Frontal cortex (tissue), 4 donors: ENCODE results near the gene SUZ12. TPM values are rescaled to one million over a fixed set of nuclear protein-coding genes. Genes with fewer than 3 reads are reported as not detected.
"Not testable (repeated sequence)": the region's sequence is repeated elsewhere in the genome, so short reads cannot be mapped to it uniquely, and the experiment has no call there.

ENCODE experiments used
- DNase-seq, 2 donors: peaks; one replicate each; pipeline ENCODE4 v3.0.0; 2012; ENCODE audit warnings: low spot score in 2 of 2
- FAIRE-seq: peaks from 2 replicates; lab custom pipeline; 2012; peaks lifted over from hg19 to GRCh38; lab: Jason Lieb, UNC
- total RNA-seq: library from RNA; depleted of rRNA; stranded (reverse); fragments of >200 nt; gene quantifications from one replicate; pipeline ENCODE4 v1.2.3, GENCODE V29; 2014
- donor health status: control.
- donor health status: control.
- donor health status: control.

The SUZ12 gene
- 35.1 TPM for total RNA-seq

GRCh38 chr17:31936615-31937609 lies at the start of gene SUZ12:
Gene SUZ12, plus strand, starts transcription at chr17:31937007. Its CDS starts 240 bp downstream, at chr17:31937247.
- DNase-seq, result peak; percentile 62 to 79
- not testable (repeated sequence) for FAIRE-seq

- no peak for DNase-seq
- no peak for FAIRE-seq
Measured at GRCh38 chr17:31888124-31888523, 48.7 kb upstream of the SUZ12 start.

GRCh38 chr17:31900877-31901276 lies 35.9 kb upstream of the SUZ12 start:
- DNase-seq (no peak), FAIRE-seq (no peak)

- DNase-seq, result no peak
- no peak for FAIRE-seq
Measured at GRCh38 chr17:31902693-31903092, 34.1 kb upstream of the SUZ12 start.

- no peak for FAIRE-seq
- no peak for DNase-seq
Measured at GRCh38 chr17:31903401-31903800, 33.4 kb upstream of the SUZ12 start.

GRCh38 chr17:31907342-31907962 lies 29.4 kb upstream of the SUZ12 start:
- DNase-seq (no peak), FAIRE-seq (no peak)

- no peak for DNase-seq
- FAIRE-seq, result no peak
Measured at GRCh38 chr17:31908386-31908785, 28.4 kb upstream of the SUZ12 start.

GRCh38 chr17:31912705-31913104 lies 24.1 kb upstream of the SUZ12 start:
- DNase-seq, FAIRE-seq: not testable (repeated sequence)

- no peak for DNase-seq
- no peak for FAIRE-seq
Measured at GRCh38 chr17:31915456-31916100, 21.2 kb upstream of the SUZ12 start.

GRCh38 chr17:31916491-31917064 lies 20.2 kb upstream of the SUZ12 start:
- FAIRE-seq (no peak), DNase-seq (no peak)

- FAIRE-seq, result no peak
Measured at GRCh38 chr17:31917065-31917529, 19.7 kb upstream of the SUZ12 start.

GRCh38 chr17:31917721-31918120 lies 19.1 kb upstream of the SUZ12 start:
- FAIRE-seq, result not testable (repeated sequence)

More at GRCh38 chr17:31917065-31917529, 19.7 kb upstream of the SUZ12 start:
- no peak for DNase-seq

GRCh38 chr17:31918701-31919128 lies 18.1 kb upstream of the SUZ12 start:
- no peak for FAIRE-seq
- DNase-seq, result no peak

More at GRCh38 chr17:31917721-31918120, 19.1 kb upstream of the SUZ12 start:
- DNase-seq, result not testable (repeated sequence)

GRCh38 chr17:31919802-31920525 lies 16.8 kb upstream of the SUZ12 start:
- FAIRE-seq, result no peak

GRCh38 chr17:31926100-31926729 lies 10.6 kb upstream of the SUZ12 start:
- DNase-seq (no peak), FAIRE-seq (no peak)

More at GRCh38 chr17:31919802-31920525, 16.8 kb upstream of the SUZ12 start:
- DNase-seq, result no peak

GRCh38 chr17:31931756-31932155 lies 5.1 kb upstream of the SUZ12 start:
- no peak for FAIRE-seq

GRCh38 chr17:31935512-31935911 lies 1.3 kb upstream of the SUZ12 start:
- DNase-seq (no peak), FAIRE-seq (no peak)

More at GRCh38 chr17:31931756-31932155, 5.1 kb upstream of the SUZ12 start:
- DNase-seq, result no peak

- FAIRE-seq, DNase-seq: not testable (repeated sequence)
Measured at GRCh38 chr17:31937926-31938641, 1.3 kb downstream of the SUZ12 start.
